ENCODE results near the gene ANXA4.
"Not testable (repeated sequence)": the region's sequence is repeated elsewhere in the genome, so short reads cannot be mapped to it uniquely, and the experiment has no call there.

The ANXA4 gene

GRCh38 chr2:69779258-69780001 lies 37.5 kb downstream of the ANXA4 start:
- DNase-seq (ENCODE audit: low read depth) = no peak

GRCh38 chr2:69780921-69781320 lies 39.0 kb downstream of the ANXA4 start:
- DNase-seq (ENCODE audit: low read depth) = no peak

- no peak for DNase-seq (ENCODE audit: low read depth)
Measured at GRCh38 chr2:69781321-69782248, 39.7 kb downstream of the ANXA4 start.

- no peak for DNase-seq (ENCODE audit: low read depth)
Measured at GRCh38 chr2:69784228-69784627, 42.3 kb downstream of the ANXA4 start.

- DNase-seq (ENCODE audit: low read depth) = no peak
Measured at GRCh38 chr2:69785358-69785757, 43.4 kb downstream of the ANXA4 start.

- DNase-seq (ENCODE audit: low read depth) = no peak
Measured at GRCh38 chr2:69786052-69786560, 44.2 kb downstream of the ANXA4 start.

- DNase-seq (ENCODE audit: low read depth) = no peak
Measured at GRCh38 chr2:69789175-69789721, 47.3 kb downstream of the ANXA4 start.

GRCh38 chr2:69789772-69790600 lies 48.1 kb downstream of the ANXA4 start:
- no peak for DNase-seq (ENCODE audit: low read depth)

GRCh38 chr2:69790601-69790959 lies 48.6 kb downstream of the ANXA4 start:
- no peak for DNase-seq (ENCODE audit: low read depth)

- DNase-seq (ENCODE audit: low read depth) = no peak
Measured at GRCh38 chr2:69791045-69791444, 49.1 kb downstream of the ANXA4 start.

GRCh38 chr2:69796174-69796573 lies 54.2 kb downstream of the ANXA4 start:
- no peak for DNase-seq (ENCODE audit: low read depth)

- no peak for DNase-seq (ENCODE audit: low read depth)
Measured at GRCh38 chr2:69797235-69797634, 55.3 kb downstream of the ANXA4 start.

- DNase-seq (ENCODE audit: low read depth) = no peak
Measured at GRCh38 chr2:69797836-69798289, 55.9 kb downstream of the ANXA4 start.

GRCh38 chr2:69798290-69798908 lies 56.5 kb downstream of the ANXA4 start:
- no peak for DNase-seq (ENCODE audit: low read depth)

- DNase-seq (ENCODE audit: low read depth) = no peak
Measured at GRCh38 chr2:69798909-69799526, 57.1 kb downstream of the ANXA4 start.

GRCh38 chr2:69801745-69802290 lies 59.9 kb downstream of the ANXA4 start:
- no peak for DNase-seq (ENCODE audit: low read depth)

- not testable (repeated sequence) for DNase-seq (ENCODE audit: low read depth)
Measured at GRCh38 chr2:69802781-69803367, 60.9 kb downstream of the ANXA4 start.

GRCh38 chr2:69804416-69804815 lies 62.5 kb downstream of the ANXA4 start:
- DNase-seq (ENCODE audit: low read depth) = no peak

- DNase-seq (ENCODE audit: low read depth) = no peak
Measured at GRCh38 chr2:69805887-69806286, 64.0 kb downstream of the ANXA4 start.
